ENCODE data around the gene RBM22. TPM values are rescaled to one million over a fixed set of nuclear protein-coding genes. Genes with fewer than 3 reads are reported as not detected.
A peak's percentile ranks its signal among the peaks of the same experiment; 100 is the strongest.
"Not testable (repeated sequence)": the region's sequence is repeated elsewhere in the genome, so short reads cannot be mapped to it uniquely, and the experiment has no call there.

The RBM22 gene
- total RNA-seq (100 to 1,000 TPM in 1 of 5 experiments, 10 to 100 TPM in 4; 74.2 to 103 (median 93.1) TPM), polyA plus RNA-seq (10 to 100 TPM; 60.5 to 63.0 TPM), total RNA-seq (194 reads per million, percentile 93 among the genes with 10 or more reads in this experiment)

DNA sequence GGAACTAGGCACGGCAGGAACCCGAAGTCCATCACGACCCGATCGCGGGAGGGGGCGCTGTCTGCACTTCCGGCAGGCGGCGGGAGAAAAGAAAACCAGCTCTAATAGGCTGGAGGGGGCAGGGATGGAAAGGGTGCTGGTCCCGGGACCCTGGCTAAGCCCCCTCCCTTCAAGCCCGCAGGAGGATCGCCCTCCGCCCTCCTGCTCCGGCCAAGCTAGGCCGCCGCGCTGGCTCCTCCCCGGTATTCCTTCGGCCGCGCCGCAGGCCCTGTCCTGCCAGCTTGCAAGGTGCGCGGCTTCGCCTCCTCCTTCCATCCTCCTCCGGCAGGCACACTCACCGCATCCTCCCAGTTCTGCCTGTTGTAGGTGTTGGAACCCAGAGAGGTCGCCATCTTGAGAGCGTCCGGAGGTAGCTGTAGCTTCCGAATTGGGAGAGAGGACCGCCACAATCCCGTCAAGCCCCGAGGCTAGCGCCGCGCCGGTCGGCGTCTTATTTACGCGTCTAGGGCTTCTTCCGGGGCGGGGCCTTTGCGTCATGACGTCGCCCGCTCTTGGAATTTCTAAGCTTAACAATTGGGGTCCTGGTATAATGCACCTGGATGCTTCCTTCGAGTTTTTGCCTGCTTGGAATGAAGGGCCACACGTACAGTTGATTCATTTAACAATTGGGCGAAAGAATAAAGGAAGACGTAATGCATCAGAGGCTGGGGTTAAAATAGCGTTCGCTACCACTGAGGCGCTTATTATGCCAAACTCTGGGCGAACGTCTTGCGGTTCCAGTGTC lies at the start of gene RBM22:
RBM22 (minus strand) TSS at position 469 of the 784 bp plus-strand sequence; CDS start at position 392, 77 bp downstream.
- peaks cover 0 to 2% (median 0%) of the 10 kb centered on the region in 11 donors for H3K9me3 Mint-ChIP-seq
- H3K4me1 ChIP-seq (ENCODE audit: control insufficient read depth in 2 of 2, insufficient read depth in 2 of 2, low read length in 2 of 2), result peaks cover 13 to 14% of the 10 kb centered on the region in 2 donors
- H3K4me1 Mint-ChIP-seq, result peaks cover 0 to 12% (median 7%) of the 10 kb centered on the region in 7 donors
- peaks cover 0 to 3% (median 0%) of the 10 kb centered on the region in 5 donors for H3K27me3 Mint-ChIP-seq
- peak within 1 kb of the TSS; percentile 96 for H3K27ac ChIP-seq (ENCODE audit: low read depth, low read length)
- no peak within 1 kb of the TSS for H3K4me3 Mint-ChIP-seq
- H3K27ac Mint-ChIP-seq, result no peak within 1 kb of the TSS
- no peaks in the 10 kb centered on the region for H3K9me3 ChIP-seq (ENCODE audit: control insufficient read depth in 2 of 3, low read length in 3 of 3)
- ATAC-seq (peak; percentile 96), DNase-seq (peak; percentile 77 to 93 (median 92))
- intact Hi-C loops (cut with micrococcal nuclease), result loop anchor here (1.0 to 5.0 kb wide), 22 partner anchors 28 to 740 kb away; partner anchors contain the start of genes ANXA6 (in 2 of the 2), CD74 (in 2 of the 2), RPS14 (in 2 of the 2) and TCOF1 (in 2 of the 2)
- H3K4me3 ChIP-seq (ENCODE audit: low read length), result peak within 1 kb of the TSS; percentile 80
- POLR2A ChIA-PET, result interaction anchor here (0.6 to 2.8 kb wide), 24 partner anchors 10 to 1070 kb away, joined by 3 to 30 read pairs (median 4); partner anchors contain the start of genes DCTN4, GM2A, IRGM and RPS14
- CTCF ChIA-PET, result interaction anchor here (0.5 to 2.5 kb wide), 18 partner anchors 8 to 345 kb away, joined by 3 to 21 read pairs (median 3); partner anchors contain the start of genes IRGM and SMIM3
- H3K36me3 ChIP-seq (ENCODE audit: control insufficient read depth in 2 of 3, insufficient read depth in 3 of 3, low read length in 3 of 3), result peaks cover 17 to 41% (median 20%) of the 10 kb centered on the region in 3 experiments
- H3K27me3 ChIP-seq (ENCODE audit: control insufficient read depth in 2 of 2, insufficient read depth in 2 of 2, low read length in 2 of 2), result no peaks in the 10 kb centered on the region
- H3K36me3 Mint-ChIP-seq, result peaks cover 3 to 20% (median 11%) of the 10 kb centered on the region in 5 donors

DNA sequence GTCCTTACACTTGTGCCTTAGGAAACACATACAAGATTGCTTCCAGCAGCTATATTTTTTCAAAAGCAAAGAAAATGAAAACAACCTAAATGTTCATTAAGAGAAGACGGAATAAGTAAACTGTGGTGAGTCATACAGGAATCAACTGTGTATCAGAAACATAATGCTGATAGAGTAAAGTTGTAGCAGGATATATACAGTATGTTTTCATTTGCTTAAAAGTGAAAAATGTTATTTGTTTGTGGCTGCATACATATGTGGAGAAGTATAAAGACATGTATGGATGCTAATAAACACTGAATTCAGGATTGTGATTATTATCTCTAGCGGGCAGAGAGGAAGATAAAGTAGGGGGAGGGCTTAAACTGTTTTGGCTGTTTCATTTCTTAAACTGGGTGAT lies 49.6 kb upstream of the RBM22 start:
- H3K4me3 Mint-ChIP-seq, result peak overlapping the region in 3 of 10 donors; percentile 17 to 46 (median 22)
- ChIA-PET CTCF (no interaction called here), POLR2A (interaction anchor here (0.9 kb wide), 1 partner anchor 49 kb away, joined by 3 read pairs; no protein-coding TSS in a partner anchor)
- Histone ChIP-seq H3K36me3 (ENCODE audit: control insufficient read depth in 2 of 3, insufficient read depth in 3 of 3, low read length in 3 of 3) (peaks cover 3 to 48% (median 21%) of the 10 kb centered on the region in 3 experiments), H3K4me3 (ENCODE audit: low read length) (no peak overlapping the region), H3K27ac (ENCODE audit: low read depth, low read length) (no peak overlapping the region), H3K9me3 (ENCODE audit: control insufficient read depth in 2 of 3, low read length in 3 of 3) (no peaks in the 10 kb centered on the region), H3K4me1 (ENCODE audit: control insufficient read depth in 2 of 2, insufficient read depth in 2 of 2, low read length in 2 of 2) (peaks cover 0 to 3% of the 10 kb centered on the region in 2 donors), H3K27me3 (ENCODE audit: control insufficient read depth in 2 of 2, insufficient read depth in 2 of 2, low read length in 2 of 2) (no peaks in the 10 kb centered on the region)
- intact Hi-C loops (cut with micrococcal nuclease), result loop anchor here in 1 of 2 donors (5.0 kb wide), 1 partner anchor 33 kb away; no protein-coding TSS in a partner anchor
- H3K4me1 Mint-ChIP-seq, result peaks cover 26 to 68% (median 51%) of the 10 kb centered on the region in 7 donors
- H3K27me3 Mint-ChIP-seq, result no peaks in the 10 kb centered on the region
- peaks cover 0 to under 1% (median 0%) of the 10 kb centered on the region in 11 donors for H3K9me3 Mint-ChIP-seq
- H3K27ac Mint-ChIP-seq, result peak overlapping the region in 4 of 9 donors; percentile 0 to 86 (median 34)
- no peak for DNase-seq
- no peak for ATAC-seq
- H3K36me3 Mint-ChIP-seq, result peaks cover 10 to 44% (median 38%) of the 10 kb centered on the region in 5 donors

DNA sequence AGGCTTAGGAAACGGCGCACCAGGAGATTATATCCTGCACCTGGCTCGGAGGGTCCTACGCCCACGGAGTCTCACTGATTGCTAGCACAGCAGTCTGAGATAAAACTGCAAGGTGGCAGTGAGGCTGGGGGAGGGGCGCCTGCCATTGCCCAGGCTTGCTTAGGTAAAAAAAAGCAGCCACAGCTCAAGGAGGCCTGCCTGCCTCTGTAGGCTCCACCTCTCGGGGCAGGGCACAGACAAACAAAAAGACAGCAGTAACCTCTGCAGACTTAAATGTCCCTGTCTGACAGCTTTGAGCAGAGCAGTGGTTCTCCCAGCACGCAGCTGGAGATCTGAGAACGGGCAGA lies 42.3 kb upstream of the RBM22 start:
- peak in 1 of 9 donors; percentile 17 for DNase-seq
- Mint-ChIP-seq H3K27ac (peak overlapping the region in 3 of 9 donors; percentile 80 to 93 (median 82)), H3K4me1 (peaks cover 46 to 80% (median 65%) of the 10 kb centered on the region in 7 donors), H3K36me3 (peaks cover 5 to 63% (median 27%) of the 10 kb centered on the region in 5 donors)
- H3K4me1 ChIP-seq (ENCODE audit: control insufficient read depth in 2 of 2, insufficient read depth in 2 of 2, low read length in 2 of 2); POLR2A ChIA-PET; H3K9me3 ChIP-seq (ENCODE audit: control insufficient read depth in 2 of 3, low read length in 3 of 3); H3K27ac ChIP-seq (ENCODE audit: low read depth, low read length); H3K9me3 Mint-ChIP-seq; CTCF ChIA-PET; H3K27me3 Mint-ChIP-seq; H3K27me3 ChIP-seq (ENCODE audit: control insufficient read depth in 2 of 2, insufficient read depth in 2 of 2, low read length in 2 of 2); H3K36me3 ChIP-seq (ENCODE audit: control insufficient read depth in 2 of 3, insufficient read depth in 3 of 3, low read length in 3 of 3); ATAC-seq; H3K4me3 ChIP-seq (ENCODE audit: low read length); H3K4me3 Mint-ChIP-seq: not testable (repeated sequence)
- intact Hi-C loops (cut with micrococcal nuclease), result loop anchor here in 1 of 2 donors (2.0 kb wide), 1 partner anchor 16 kb away; the partner anchor contains the start of gene DCTN4

DNA sequence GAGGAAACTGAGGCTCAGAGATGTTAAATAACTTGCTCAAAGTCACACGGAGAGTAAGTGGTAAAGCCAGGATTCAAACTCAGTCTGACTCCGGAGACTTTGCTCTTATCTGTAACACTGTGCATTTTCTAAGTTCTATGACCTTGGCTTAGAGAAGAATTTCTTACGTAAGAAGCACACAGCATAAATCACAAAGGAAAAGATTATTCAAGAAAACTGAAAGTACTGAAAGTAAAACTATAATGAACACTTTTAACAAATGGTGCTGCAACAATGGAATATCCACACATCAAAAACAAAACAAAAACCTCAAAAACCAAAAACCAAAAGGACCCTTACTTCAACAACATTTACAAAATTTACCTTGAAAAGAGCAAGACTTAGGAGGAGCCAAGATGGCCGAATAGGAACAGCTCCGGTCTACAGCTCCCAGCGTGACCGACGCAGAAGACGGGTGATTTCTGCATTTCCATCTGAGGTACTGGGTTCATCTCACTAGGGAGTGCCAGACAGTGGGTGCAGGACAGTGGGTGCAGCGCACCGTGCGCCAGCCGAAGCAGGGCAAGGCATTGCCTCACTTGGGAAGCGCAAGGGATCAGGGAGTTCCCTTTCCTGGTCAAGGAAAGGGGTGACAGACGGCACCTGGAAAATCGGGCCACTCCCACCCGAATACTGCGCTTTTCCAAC lies 41.7 kb upstream of the RBM22 start:
- H3K27me3 ChIP-seq (ENCODE audit: control insufficient read depth in 2 of 2, insufficient read depth in 2 of 2, low read length in 2 of 2); H3K4me3 ChIP-seq (ENCODE audit: low read length); H3K27ac ChIP-seq (ENCODE audit: low read depth, low read length); H3K27me3 Mint-ChIP-seq; H3K36me3 ChIP-seq (ENCODE audit: control insufficient read depth in 2 of 3, insufficient read depth in 3 of 3, low read length in 3 of 3); POLR2A ChIA-PET; H3K9me3 Mint-ChIP-seq; ATAC-seq; CTCF ChIA-PET; H3K9me3 ChIP-seq (ENCODE audit: control insufficient read depth in 2 of 3, low read length in 3 of 3): not testable (repeated sequence)
- Mint-ChIP-seq H3K27ac (peak overlapping the region; percentile 23 to 93 (median 88)), H3K36me3 (peaks cover 5 to 66% (median 30%) of the 10 kb centered on the region in 5 donors), H3K4me3 (peak overlapping the region; percentile 25 to 79 (median 66)), H3K4me1 (peaks cover 49 to 85% (median 71%) of the 10 kb centered on the region in 7 donors)
- intact Hi-C loops (cut with micrococcal nuclease), result loop anchor here in 1 of 2 donors (2.0 kb wide), 1 partner anchor 16 kb away; the partner anchor contains the start of gene DCTN4
- peak in 4 of 9 donors; percentile 6 to 30 (median 21) for DNase-seq
- peaks cover 0 to 14% of the 10 kb centered on the region in 2 donors for H3K4me1 ChIP-seq (ENCODE audit: control insufficient read depth in 2 of 2, insufficient read depth in 2 of 2, low read length in 2 of 2)

DNA sequence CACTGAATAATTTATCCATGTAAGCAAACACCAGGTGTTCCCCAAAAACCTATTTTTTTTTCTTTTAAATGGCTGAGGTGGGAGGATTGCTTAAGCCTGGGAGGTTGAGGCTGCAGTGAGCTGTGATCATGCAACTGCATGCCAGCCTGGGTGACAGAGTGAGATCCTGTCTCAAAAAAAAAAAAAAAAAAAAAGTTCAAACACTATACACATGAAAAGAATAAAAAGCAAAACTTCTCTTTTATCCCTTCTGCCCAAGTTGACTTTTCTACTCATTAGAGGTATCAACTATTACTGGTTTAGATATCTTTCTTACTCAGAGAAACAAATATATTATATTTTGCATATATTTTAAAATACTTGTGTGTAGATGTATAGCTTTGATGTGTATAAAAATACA lies 40.1 kb upstream of the RBM22 start:
- Histone ChIP-seq H3K27me3 (ENCODE audit: control insufficient read depth in 2 of 2, insufficient read depth in 2 of 2, low read length in 2 of 2) (no peaks in the 10 kb centered on the region), H3K4me3 (ENCODE audit: low read length) (no peak overlapping the region), H3K27ac (ENCODE audit: low read depth, low read length) (no peak overlapping the region), H3K4me1 (ENCODE audit: control insufficient read depth in 2 of 2, insufficient read depth in 2 of 2, low read length in 2 of 2) (peaks cover 0 to 20% of the 10 kb centered on the region in 2 donors), H3K36me3 (ENCODE audit: control insufficient read depth in 2 of 3, insufficient read depth in 3 of 3, low read length in 3 of 3) (peaks cover 0 to 4% (median 0%) of the 10 kb centered on the region in 3 experiments), H3K9me3 (ENCODE audit: control insufficient read depth in 2 of 3, low read length in 3 of 3) (no peaks in the 10 kb centered on the region)
- ATAC-seq (no peak), DNase-seq (peak in 2 of 9 donors; percentile 13 to 24)
- intact Hi-C loops (cut with micrococcal nuclease), result no loop called here
- POLR2A ChIA-PET, result interaction anchor here (1.4 to 1.5 kb wide), 2 partner anchors 18 to 40 kb away, joined by 3 to 8 read pairs; partner anchors contain the start of genes DCTN4 and RBM22
- CTCF ChIA-PET, result no interaction called here
- Mint-ChIP-seq H3K9me3 (peaks cover 0 to 11% (median 4%) of the 10 kb centered on the region in 11 donors), H3K4me1 (peaks cover 56 to 93% (median 82%) of the 10 kb centered on the region in 7 donors), H3K36me3 (peaks cover 19 to 79% (median 45%) of the 10 kb centered on the region in 5 donors), H3K4me3 (peak overlapping the region in 2 of 10 donors; percentile 8 to 17), H3K27me3 (no peaks in the 10 kb centered on the region), H3K27ac (peak overlapping the region in 1 of 9 donors; percentile 82)

All from naive thymus-derived CD4-positive, alpha-beta T cell (primary cell).